ENCODE measurements around the gene LCN12. TPM values are rescaled to one million over a fixed set of nuclear protein-coding genes. Genes with fewer than 3 reads are reported as not detected.

LCN12 gene
- total RNA-seq, 1 donor from 2014 or later, result 16.2 TPM

DNA sequence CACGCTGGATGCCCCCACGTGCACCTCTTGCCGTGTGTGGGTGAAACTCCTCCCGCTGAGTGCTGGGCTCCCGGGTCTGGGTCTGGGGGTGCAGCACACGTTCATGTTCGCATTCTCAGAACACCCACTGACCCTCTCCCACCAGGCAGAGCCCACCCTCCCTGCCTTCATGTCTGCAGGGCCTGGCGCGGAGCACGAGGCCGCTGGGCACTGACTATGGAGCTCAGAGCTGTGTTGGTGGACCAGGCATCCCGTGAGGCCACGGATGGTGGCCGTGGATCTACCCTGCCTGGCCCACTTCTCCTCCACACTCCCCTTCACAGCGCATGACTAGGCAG, 8.8 kb downstream of the LCN12 start:
- no peak for TF ChIP-seq CTCF (IDR thresholded peaks at IDR 0.05; ENCODE audit: unreplicated experiment)
- Mint-ChIP-seq H3K27ac (no peak overlapping the region), H3K27me3 (peaks cover 6% of the 10 kb centered on the region), H3K9me3 (ENCODE audit: low read depth) (peaks cover 7% of the 10 kb centered on the region), H3K4me3 (ENCODE audit: low read depth) (no peak overlapping the region), H3K36me3 (ENCODE audit: insufficient read depth) (no peaks in the 10 kb centered on the region), H3K4me1 (ENCODE audit: low read depth) (peaks cover 1% of the 10 kb centered on the region)
- DNase-seq (ENCODE audit: low spot score, unreplicated experiment), result no peak

DNA sequence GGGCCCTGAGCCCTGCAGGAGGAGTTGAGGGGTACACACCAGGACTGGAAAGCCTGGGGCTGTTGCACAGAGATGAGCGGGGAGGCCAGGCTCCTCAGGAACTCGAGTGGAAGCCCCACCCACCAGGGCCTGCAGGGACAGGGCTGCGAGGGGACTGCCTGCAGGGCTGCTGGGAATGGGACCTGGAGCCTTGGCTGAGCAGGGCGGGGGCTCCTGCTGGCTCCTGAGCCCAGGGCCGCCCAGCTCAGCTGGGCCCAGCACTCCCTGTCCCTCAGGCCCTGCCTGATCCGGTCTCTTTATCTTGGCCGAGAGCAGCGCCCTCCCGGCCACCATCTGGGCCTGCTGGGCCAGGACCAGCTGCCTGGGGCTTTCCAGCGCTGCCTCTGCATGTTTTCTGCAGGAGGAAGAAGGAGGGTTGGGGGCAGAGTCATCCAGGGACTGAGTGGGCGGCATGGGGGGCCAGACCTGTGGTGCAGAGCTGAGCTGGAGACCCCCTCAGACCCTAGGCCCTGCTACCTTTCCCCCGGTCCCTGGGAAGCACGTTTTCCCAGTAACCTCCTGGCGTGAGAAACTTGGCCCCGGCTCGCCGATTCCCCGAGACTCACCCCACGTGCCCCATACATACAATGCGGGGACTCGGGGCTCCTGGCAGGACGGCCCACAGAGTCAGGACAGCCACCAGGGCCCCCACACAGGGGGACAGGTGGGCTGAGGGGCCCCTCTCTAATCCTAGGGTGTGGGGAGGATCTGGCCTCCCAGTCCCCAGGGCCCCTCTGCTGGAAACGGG, 9.4 kb downstream of the LCN12 start:
- no peak for DNase-seq (ENCODE audit: low spot score, unreplicated experiment)
- Mint-ChIP-seq H3K36me3 (ENCODE audit: insufficient read depth) (no peaks in the 10 kb centered on the region), H3K4me3 (ENCODE audit: low read depth) (no peak overlapping the region), H3K4me1 (ENCODE audit: low read depth) (peaks cover 3% of the 10 kb centered on the region), H3K9me3 (ENCODE audit: low read depth) (peaks cover 3% of the 10 kb centered on the region), H3K27ac (no peak overlapping the region), H3K27me3 (peaks cover 12% of the 10 kb centered on the region)
- TF ChIP-seq CTCF (IDR thresholded peaks at IDR 0.05; ENCODE audit: unreplicated experiment), result no peak

- Mint-ChIP-seq H3K36me3 (ENCODE audit: insufficient read depth) (no peaks in the 10 kb centered on the region), H3K27me3 (peaks cover 12% of the 10 kb centered on the region)
- no peak for DNase-seq (ENCODE audit: low spot score, unreplicated experiment)
Observed at GRCh38 chr9:136962163-136962562, 10.1 kb downstream of the LCN12 start.

DNA sequence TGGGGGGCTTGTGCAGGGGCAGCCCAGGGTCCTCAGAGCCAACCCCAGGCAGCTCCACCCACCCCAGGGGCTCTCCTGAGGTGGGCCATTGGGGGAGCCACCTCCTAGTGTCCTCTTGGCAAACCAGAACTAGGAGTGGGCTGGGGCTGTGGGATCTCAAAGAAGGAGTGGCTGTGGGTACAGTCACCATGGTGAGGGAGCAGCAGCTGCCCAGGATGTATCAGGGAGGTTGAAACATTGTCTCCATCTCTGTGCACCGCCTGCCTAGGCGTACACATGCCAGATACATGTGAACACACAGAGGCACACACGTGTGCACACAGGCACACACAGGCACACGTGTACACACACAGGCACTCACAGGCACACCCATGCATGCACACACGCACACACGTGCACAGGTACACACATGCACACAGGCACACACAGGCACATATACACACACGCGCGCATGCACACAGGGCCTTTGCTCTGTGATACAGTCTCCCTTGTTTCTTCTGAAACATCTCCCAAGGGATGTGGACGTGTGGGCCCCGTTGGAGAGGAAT, 10.7 kb downstream of the LCN12 start:
- H3K27me3 Mint-ChIP-seq, result peaks cover 12% of the 10 kb centered on the region
- no peak overlapping the region for H3K27ac Mint-ChIP-seq
- H3K36me3 Mint-ChIP-seq (ENCODE audit: insufficient read depth), result no peaks in the 10 kb centered on the region
- DNase-seq (ENCODE audit: low spot score, unreplicated experiment), result no peak
- no peaks in the 10 kb centered on the region for H3K9me3 Mint-ChIP-seq (ENCODE audit: low read depth)
- H3K4me1 Mint-ChIP-seq (ENCODE audit: low read depth), result peaks cover 3% of the 10 kb centered on the region
- TF ChIP-seq CTCF (IDR thresholded peaks at IDR 0.05; ENCODE audit: unreplicated experiment), result no peak
- no peak overlapping the region for H3K4me3 Mint-ChIP-seq (ENCODE audit: low read depth)

More at GRCh38 chr9:136962163-136962562, 10.1 kb downstream of the LCN12 start:
- Mint-ChIP-seq H3K9me3 (ENCODE audit: low read depth) (no peaks in the 10 kb centered on the region), H3K4me3 (ENCODE audit: low read depth) (no peak overlapping the region), H3K27ac (no peak overlapping the region), H3K4me1 (ENCODE audit: low read depth) (peaks cover 3% of the 10 kb centered on the region)
- TF ChIP-seq CTCF (IDR thresholded peaks at IDR 0.05; ENCODE audit: unreplicated experiment), result no peak

- no peak overlapping the region for H3K27ac Mint-ChIP-seq
- H3K4me3 Mint-ChIP-seq (ENCODE audit: low read depth), result no peak overlapping the region
- no peak for DNase-seq (ENCODE audit: low spot score, unreplicated experiment)
- peaks cover 3% of the 10 kb centered on the region for H3K4me1 Mint-ChIP-seq (ENCODE audit: low read depth)
- no peaks in the 10 kb centered on the region for H3K36me3 Mint-ChIP-seq (ENCODE audit: insufficient read depth)
- peaks cover 12% of the 10 kb centered on the region for H3K27me3 Mint-ChIP-seq
- no peaks in the 10 kb centered on the region for H3K9me3 Mint-ChIP-seq (ENCODE audit: low read depth)
- no peak for TF ChIP-seq CTCF (IDR thresholded peaks at IDR 0.05; ENCODE audit: unreplicated experiment)
Observed at GRCh38 chr9:136963341-136963740, 11.3 kb downstream of the LCN12 start.

Data from progenitor cell of endocrine pancreas (in vitro differentiated cells).